SU-DHL-6 (cell line): ENCODE data around the gene FOS.

ENCODE experiments used
- CTCF ChIP-seq: fragments of 200-600 bp; sonication (generic); IDR thresholded peaks from one replicate; pipeline ENCODE4 v1.5.1; 2017; ENCODE audit warnings: antibody characterized with exemption, mild to moderate bottlenecking, low read length, moderate library complexity; ENCODE audit not compliant: insufficient read depth, poor library complexity, severe bottlenecking
- EZH2phosphoT487 ChIP-seq: fragments of 200-600 bp; sonication (generic), shearing (Covaris generic); conservative IDR thresholded peaks from 2 replicates; pipeline ENCODE4 v1.6.1; 2018; ENCODE audit warnings: mild to moderate bottlenecking, antibody characterized with exemption, low read length, moderate library complexity, mixed read lengths

DNA sequence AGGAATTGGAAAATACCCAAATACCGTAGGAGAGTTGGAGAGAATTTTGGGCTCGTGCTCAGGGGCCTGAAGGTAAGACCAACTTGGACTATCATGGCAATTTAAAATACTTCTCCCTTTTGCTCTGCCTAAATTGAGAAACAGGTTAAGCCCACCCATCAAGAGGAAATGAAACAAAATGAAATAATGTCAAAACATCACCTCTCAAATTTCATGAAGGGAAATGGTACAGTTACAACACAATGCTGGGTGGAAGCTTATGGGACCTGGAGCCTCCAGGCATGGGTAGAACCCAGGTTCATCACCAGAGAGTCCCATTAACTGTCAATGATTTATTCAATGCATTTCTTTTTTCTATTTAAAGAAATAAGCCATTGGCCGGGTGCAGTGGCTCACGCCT lies 33.7 kb downstream of the FOS start:
- TF ChIP-seq CTCF: no peak
- TF ChIP-seq EZH2phosphoT487: no peak
